Transverse colon (tissue), 4 donors: ENCODE measurements around the gene DNAJA2.
"Not testable (repeated sequence)": the region's sequence is repeated elsewhere in the genome, so short reads cannot be mapped to it uniquely, and the experiment has no call there.

ENCODE experiments used
- CTCF ChIP-seq, 5 experiments: fragments of 200-600 bp in 3 of 5; fragments of 450-650 bp in 2 of 5; sonication (generic) in 3 of 5; IDR thresholded peaks; 1 replicate in 2 of 5; 2 replicates in 3 of 5; pipeline ENCODE4 v1.5.1; 2016 to 2017; ENCODE audit warnings: antibody characterized with exemption in 5 of 5, inconsistent platforms in 3 of 5, mild to moderate bottlenecking in 2 of 5, moderate library complexity in 1 of 5
- EP300 ChIP-seq: sonication (generic); formaldehyde crosslinking; IDR thresholded peaks from one replicate; pipeline ENCODE4 v1.6.1; 2017; ENCODE audit warnings: antibody characterized with exemption, low read depth
- POLR2A ChIP-seq: fragments of 450-650 bp; IDR thresholded peaks from one replicate; pipeline ENCODE4 v1.6.1; 2016; ENCODE audit warnings: antibody characterized with exemption, mild to moderate bottlenecking, moderate library complexity
- POLR2AphosphoS5 ChIP-seq, 3 donors: sonication (generic); formaldehyde crosslinking; IDR thresholded peaks; one replicate each; pipeline ENCODE4 v1.6.1; 2016; ENCODE audit warnings: antibody characterized with exemption in 3 of 3

DNA sequence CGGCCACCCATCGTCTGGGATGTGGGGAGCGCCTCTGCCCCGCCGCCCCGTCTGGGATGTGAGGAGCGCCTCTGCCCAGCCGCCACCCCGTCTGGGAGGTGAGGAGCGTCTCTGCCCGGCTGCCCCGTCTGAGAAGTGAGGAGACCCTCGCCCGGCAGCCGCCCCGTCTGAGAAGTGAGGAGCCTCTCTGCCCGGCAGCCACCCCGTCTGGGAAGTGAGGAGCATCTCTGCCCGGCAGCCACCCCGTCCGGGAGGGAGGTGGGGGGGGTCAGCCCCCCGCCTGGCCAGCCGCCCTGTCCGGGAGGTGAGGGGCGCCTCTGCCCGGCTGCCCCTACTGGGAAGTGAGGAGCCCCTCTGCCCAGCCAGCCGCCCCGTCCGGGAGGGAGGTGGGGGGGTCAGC lies 26.6 kb upstream of the DNAJA2 start:
- TF ChIP-seq POLR2A; CTCF (IDR thresholded peaks at IDR 0.05); POLR2AphosphoS5 (IDR thresholded peaks at IDR 0.05); EP300: not testable (repeated sequence)
